DMS79 (cell line): ENCODE results near the gene RASD1.
"Not testable (repeated sequence)": the region's sequence is repeated elsewhere in the genome, so short reads cannot be mapped to it uniquely, and the experiment has no call there.

Experiments used
- DNase-seq: peaks from one replicate; lab custom pipeline; 2025; lab: John Stamatoyannopoulos, UW

Gene RASD1

GRCh38 chr17:17497065-17497844 lies 1.1 kb upstream of the RASD1 start:
- DNase-seq, result no peak

DNA sequence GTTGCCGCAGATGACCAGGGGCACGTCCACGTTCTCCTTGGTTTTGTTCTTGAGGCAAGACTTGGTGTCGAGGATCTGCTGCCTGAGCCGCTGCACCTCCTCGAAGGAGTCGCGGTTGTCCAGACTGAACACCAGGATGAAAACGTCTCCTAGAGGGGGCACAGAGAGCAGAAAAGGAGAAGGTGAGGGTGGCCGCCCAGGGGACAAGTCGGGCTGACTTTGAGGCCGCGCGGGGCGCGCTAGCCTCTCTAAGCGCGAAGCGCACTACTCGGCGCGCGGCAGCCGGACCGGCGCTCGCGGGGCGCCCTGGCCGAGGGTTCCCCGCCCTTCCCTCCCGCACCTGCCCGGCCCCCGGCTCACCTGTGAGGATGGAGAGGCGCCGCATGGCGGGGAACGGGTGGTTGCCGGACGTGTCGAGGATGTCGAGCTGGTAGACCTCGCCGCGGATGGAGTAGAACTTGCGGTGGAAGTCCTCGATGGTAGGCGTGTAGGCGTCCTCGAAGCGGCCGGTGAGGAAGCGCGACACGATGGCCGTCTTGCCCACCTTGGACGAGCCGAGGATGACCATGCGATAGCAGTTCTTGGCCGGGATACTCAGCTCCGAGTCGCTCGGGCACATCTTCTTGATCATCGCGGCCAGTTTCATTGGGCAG lies 533 bp downstream of the RASD1 start:
- DNase-seq, result peak; percentile 5

DNA sequence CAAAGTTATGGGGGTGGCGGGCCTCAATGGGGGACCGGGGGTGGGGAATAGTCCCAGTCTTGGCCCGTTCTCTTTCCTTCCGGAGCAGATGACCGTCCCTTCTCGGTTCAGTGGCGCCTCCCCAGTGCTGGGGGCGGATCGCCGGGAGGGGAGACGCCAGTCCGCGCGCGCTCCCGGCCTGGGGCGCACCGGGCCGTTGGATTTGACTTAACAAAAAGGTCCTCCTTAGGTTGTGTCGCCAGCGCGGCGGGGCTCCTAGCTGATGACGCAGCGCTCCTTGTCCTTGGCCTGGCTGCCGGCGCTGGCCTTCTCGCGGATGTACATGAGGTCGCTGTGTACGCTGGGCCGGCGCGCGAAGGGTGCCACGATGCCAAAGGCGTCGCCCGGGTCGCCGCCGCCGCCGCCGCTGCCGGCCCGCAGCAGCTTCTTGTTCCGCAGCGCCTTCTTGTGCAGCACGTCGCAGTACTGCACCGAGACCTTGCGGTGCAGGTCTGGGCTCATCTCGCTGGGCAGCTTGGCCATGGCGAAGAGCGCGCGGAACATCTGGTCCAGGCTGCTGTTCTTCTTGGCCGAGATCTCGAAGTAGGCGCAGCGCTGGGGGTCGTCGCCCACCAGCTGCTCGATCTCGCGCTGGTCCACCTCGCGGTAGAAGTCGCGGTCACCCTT lies 1.2 kb downstream of the RASD1 start:
- DNase-seq, result peak; percentile 12

DNA sequence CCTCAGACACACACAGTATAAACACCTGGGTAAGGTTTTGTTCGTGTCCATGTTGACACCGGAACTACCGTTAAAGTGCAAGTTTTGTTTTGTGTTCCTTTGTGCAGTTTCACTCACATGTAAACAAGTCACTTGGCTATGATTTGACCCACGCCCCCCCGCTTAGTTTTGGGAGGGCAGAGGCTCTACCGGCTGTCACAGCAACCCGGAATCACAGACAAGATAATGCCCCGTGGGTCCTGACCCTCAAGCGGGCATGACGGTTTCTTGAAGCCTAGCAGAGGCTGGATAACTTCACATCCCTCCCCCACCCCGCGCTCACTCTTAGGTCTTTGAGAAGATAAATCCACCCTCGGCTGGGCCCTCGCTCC lies 1.7 kb downstream of the RASD1 start:
- no peak for DNase-seq

DNA sequence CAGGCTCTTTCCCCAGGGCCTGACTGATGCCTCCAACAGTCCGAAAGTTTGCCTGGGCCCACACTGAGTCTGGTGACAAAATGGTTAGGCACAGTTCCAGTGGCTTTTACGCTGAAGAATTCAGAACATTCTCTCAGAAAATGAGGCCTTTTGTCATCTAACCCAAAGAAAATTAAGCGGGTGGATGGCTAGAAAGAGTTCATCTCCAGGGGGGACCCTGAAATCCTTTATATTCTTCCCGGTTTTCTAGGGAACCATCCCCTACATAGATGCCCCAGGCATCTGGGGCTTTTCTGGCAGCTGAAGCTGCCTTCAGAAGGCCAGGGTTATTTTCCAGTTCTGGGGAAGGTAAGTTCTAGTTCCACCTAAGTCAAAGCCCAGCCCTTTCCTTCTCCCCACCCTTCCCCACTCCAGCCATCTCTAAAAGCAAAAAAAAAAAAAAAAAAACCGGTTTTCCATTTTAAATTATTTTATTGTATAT lies 2.2 kb downstream of the RASD1 start:
- DNase-seq, result no peak

DNA sequence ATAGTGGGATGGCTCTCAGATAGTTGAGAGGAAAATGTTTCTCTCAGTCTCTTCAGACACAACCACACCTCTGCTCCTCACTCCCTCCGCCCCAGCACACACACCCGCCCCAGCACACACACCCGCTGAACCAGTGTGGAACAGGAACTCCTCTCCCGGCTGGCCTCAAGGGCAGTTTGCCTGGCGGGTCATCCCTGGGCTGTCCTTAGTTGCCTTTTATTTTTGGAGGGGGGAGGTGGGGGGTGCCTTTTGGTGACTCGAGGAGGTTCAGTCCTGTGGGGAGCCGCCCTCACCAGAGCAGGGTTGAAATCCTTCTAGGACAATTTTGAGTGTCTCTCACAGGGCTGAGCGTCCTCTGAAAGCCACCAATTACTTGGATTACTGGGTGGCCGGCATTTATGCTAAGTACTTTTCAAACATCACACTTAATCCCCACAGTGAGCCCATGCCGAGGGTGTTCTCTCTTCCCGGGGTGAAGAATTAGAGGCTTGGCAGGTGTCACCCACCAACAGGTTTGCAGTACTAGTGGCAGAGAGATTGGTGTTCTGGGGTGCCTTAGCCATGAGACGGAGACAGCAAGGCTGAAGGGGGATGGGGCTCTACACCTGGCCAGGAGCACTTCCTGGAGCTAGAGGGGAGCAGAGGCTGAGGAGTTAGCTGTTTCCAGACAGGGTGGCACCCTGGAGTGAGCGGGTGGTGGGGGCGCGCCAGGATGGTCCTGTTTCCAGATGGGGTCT lies 2.8 kb downstream of the RASD1 start:
- DNase-seq, result no peak

GRCh38 chr17:17492571-17492970 lies 3.6 kb downstream of the RASD1 start:
- DNase-seq, result no peak

- no peak for DNase-seq
Measured at GRCh38 chr17:17492085-17492484, 4.1 kb downstream of the RASD1 start.

DNA sequence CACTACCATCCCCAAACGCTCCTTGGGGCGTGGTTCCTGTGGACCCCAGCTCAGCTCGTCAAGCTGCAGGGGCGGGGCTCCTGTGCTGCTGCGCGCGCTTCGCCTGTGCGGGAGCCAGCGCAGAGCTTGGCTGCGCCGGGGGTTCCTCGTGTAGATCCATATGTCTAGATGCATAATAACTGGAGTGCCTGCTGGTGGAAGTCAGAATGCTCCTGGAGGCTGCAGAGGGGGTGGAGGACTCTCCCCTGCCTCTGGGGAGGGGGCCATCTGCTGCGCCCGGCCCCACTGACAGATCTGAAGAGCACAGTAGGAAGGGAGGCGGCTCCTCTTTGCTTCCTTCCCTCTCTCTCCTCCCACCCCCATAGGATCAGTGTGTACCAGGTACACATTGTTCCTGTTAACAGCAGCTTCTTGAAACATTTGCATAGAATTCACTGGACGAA lies 4.6 kb downstream of the RASD1 start:
- DNase-seq, result no peak

DNA sequence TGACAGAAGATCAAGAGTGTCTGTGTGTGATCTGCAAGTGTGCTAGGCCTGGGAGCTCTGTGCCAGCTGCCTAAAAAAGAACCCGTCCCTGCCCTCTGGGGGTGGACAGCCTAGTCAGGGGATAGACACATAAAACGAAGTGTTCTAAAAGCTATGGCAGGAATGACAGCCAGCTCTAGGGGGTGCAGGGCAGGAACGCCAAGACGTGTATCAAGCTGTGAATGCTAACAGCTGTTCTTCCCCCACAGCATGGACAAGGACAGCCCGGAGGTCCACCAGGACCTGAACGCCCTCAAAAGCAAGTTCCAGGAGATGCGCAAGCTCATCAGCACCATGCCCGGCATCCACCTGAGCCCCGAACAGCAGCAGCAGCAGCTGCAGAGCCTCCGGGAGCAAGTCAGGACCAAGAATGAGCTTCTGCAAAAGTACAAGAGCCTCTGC lies 5.1 kb downstream of the RASD1 start:
- DNase-seq, result no peak

DNA sequence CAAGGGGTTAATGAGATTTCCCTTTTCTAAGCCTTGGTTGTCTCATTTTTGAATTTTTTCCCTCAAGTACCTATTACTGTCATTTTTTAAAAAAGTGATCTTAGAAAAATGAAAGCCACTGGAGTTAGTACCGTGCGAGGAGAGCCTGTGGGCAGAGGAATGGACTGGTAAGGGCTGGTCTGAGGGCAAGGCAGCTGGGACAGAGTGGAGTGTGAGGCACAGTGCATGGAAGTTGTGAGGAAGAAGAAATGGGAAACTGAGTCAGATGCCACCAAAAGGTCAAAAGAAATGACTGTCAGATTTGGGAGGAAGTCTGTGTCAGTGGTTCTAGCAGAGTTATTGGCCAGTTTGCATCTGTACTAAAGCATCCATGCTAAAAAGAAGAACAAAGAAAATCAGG lies 8.2 kb downstream of the RASD1 start:
- no peak for DNase-seq

DNA sequence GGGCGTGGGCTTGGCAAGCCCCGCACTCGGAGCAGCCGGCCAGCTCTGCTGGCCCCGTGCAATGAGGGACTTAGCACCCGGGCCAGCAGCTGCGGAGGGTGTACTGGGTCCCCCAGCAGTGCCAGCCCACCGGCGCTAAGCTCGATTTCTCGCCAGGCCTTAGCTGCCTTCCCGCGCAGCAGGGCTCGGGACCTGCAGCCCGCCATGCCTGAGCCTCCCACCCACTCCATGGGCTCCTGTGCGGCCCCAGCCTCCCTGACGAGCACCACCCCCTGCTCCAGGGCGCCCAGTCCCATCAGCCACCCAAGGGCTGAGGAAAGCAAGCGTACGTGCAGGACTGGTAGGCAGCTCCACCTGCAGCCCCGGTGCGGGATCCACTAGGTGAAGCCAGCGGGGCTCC lies 9.8 kb downstream of the RASD1 start:
- DNase-seq, result not testable (repeated sequence)

GRCh38 chr17:17485420-17485819 lies 10.8 kb downstream of the RASD1 start:
- DNase-seq, result no peak

DNA sequence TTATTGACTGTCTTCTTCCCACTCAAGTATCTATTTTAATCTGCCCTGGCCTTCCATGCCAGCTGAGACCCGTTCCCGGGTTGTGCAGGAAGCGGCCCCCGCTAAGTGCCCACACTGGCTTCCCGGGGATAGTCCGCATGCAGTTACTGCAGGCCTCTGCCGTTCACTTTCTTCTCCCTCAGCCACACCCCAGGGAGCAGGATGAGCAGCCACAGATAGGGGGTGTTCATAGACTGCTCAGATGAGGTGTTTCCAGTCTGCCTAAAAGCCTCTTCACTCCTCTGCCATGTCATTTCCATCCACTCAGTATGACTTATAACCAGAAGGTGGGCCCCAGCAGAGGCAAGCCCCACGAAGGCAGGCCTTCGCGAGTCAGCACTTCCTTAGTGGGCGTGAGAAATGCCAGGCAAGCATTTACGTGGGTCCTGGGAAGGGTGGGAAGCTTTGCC lies 11.7 kb downstream of the RASD1 start:
- DNase-seq, result no peak

DNA sequence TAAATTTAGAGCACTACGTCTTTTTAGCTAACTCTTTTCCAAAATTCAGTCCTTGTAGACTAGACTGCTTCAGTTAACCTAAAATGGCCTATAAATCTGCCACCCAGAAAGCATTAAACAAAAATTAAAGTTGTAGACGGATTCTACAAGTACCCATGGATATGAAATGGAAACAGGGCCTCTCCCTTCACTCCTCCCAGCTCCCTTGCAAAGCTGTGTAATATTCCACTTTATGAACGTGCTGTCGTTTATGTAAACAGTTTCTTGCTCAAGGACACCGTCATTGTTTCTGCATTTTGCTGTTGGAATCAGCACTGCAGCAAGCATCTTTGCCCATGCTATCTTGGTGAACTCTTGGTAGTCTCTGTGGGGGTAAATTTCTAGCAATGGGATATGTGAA lies 14.3 kb downstream of the RASD1 start:
- DNase-seq, result no peak

GRCh38 chr17:17480593-17481148 lies 15.5 kb downstream of the RASD1 start:
- DNase-seq, result no peak

GRCh38 chr17:17479209-17479608 lies 17.0 kb downstream of the RASD1 start:
- no peak for DNase-seq

GRCh38 chr17:17476865-17477467 lies 19.2 kb downstream of the RASD1 start, which contains the start of gene MED9:
Gene MED9 (plus strand): TSS chr17:17477000. CDS start chr17:17477042, 42 bp downstream.
- DNase-seq, result peak; percentile 62

DNA sequence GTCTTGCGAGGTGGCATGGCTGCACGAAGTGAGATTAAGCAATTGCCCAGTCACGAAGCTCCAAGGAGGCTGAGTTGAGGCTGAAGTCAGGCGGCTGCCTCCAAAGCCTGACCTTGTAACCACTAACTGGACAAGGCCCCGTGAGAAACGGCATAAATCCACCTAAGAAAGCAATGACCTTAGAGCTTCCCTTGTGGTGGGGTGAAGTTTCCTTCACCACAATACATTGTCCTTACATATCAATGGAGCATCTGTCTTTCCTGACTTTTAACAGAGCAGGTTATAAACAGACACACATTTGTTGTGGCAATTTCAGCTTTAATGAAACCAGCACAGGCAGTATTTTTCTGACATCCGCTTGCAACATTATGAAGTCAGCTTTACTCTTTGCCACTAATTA lies 21.9 kb downstream of the RASD1 start:
- DNase-seq, result no peak

DNA sequence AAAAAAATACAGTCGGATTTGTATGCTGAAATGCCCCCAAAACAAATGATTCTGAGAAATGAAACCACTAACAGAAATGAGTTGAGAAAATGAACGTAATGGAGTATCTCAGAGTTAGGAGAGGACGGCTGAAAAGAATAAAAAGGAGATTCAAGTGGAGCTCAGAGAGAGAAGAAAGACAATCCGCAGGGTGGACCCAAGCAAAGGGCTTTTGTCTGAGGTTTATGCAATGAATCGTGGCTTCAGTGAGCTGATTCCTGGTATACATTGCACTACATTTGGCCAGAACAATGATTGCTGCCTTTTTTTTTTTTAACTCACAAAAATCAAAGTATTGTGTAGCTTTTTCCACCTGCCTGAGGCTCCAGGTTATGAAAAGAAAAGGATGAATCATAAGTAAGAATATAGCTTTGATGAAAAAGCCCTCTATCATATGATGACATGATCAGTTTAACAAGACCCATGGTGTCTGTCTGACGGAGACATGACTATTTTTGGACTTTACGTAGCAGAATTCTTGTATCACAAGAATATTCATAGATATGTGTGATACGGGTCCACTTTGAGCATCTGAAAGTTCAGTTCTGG lies 23.8 kb downstream of the RASD1 start:
- DNase-seq, result no peak

- no peak for DNase-seq
Measured at GRCh38 chr17:17469996-17470395, 26.2 kb downstream of the RASD1 start.
